Astrocyte of the spinal cord (primary cell): ENCODE measurements around the gene CDC42SE2.
"Not testable (repeated sequence)": the region's sequence is repeated elsewhere in the genome, so short reads cannot be mapped to it uniquely, and the experiment has no call there.

Source experiments
- DNase-seq: peaks from one replicate; pipeline ENCODE4 v3.0.0; 2011; ENCODE audit warnings: low read depth, low spot score
- H3K4me3 ChIP-seq: 2 replicates; pipeline ENCODE4 v1.5.1; 2011; ENCODE audit warnings: low read depth, mild to moderate bottlenecking, low read length, moderate library complexity
- in situ Hi-C: cut with HindIII; loops from 2 replicates; pipeline ENCODE4 v1.10.0; 2017; ENCODE audit warnings: low sequenced_read_pairs
- TF ChIP-seq, protein P1 (sequence below): IDR thresholded peaks from 2 replicates; pipeline ENCODE4 v1.5.1; 2012; ENCODE audit warnings: low read depth, mild to moderate bottlenecking, low read length, inconsistent platforms

CDC42SE2 gene

DNA sequence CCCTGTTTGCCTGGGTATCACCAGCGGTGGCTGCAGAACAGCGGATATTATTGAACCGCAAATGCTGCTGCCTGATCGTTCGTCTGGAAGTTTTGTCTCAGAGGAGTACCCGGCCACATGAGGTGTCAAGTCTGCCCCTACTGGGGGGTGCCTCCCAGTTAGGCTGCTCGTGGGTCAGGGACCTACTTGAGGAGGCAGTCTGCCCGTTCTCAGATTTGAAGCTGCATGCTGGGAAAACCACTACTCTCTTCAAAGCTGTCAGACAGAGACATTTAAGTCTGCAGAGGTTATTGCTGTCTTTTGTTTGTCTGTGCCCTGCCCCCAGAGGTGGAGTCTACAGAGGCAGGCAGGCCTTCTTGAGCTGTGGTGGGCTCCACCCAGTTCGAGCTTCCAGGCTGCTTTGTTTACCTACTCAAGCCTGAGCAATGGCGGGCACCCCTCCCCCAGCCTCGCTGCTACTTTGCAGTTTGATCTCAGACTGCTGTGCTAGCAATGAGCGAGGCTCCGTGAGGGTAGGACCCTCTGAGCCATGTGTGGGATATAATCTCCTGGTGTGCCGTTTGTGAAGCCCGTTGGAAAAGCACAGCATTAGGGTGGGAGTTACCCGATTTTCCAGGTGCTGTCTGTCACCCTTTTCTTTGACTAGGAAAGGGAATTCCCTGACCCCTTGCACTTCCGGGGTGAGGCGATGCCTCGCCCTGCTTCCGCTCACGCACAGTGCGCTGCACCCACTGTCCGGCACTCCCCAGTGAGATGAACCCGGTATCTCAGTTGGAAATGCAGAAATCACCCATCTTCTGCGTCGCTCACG is 73.6 kb downstream of the CDC42SE2 start:
- in situ Hi-C loops, DNase-seq, H3K4me3 ChIP-seq: not testable (repeated sequence)

DNA sequence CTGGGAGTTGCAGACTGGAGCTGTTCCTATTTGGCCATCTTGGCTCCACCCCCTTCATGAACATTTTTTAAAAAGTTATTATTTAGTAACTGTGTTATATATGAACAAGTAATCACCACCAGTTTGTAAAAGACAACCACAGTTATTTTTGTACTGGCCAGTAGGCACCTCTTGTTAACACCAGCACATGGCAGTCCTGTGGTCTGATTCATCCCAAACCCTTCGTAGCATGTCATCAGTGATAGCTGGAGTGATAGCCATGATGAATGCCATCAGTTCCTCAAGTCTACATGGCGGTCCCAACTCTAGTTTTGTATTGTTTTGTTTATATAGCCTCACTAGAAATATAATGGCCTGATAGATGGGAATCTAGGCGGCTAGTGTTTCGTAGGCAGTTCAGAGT is 74.2 kb downstream of the CDC42SE2 start:
- DNase-seq = no peak
- in situ Hi-C loops = no loop called here
- H3K4me3 ChIP-seq = no peak overlapping the region
- TF ChIP-seq, protein P1, sequence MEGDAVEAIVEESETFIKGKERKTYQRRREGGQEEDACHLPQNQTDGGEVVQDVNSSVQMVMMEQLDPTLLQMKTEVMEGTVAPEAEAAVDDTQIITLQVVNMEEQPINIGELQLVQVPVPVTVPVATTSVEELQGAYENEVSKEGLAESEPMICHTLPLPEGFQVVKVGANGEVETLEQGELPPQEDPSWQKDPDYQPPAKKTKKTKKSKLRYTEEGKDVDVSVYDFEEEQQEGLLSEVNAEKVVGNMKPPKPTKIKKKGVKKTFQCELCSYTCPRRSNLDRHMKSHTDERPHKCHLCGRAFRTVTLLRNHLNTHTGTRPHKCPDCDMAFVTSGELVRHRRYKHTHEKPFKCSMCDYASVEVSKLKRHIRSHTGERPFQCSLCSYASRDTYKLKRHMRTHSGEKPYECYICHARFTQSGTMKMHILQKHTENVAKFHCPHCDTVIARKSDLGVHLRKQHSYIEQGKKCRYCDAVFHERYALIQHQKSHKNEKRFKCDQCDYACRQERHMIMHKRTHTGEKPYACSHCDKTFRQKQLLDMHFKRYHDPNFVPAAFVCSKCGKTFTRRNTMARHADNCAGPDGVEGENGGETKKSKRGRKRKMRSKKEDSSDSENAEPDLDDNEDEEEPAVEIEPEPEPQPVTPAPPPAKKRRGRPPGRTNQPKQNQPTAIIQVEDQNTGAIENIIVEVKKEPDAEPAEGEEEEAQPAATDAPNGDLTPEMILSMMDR = no peak

- DNase-seq, H3K4me3 ChIP-seq, in situ Hi-C loops: not testable (repeated sequence)
Measured at GRCh38 chr5:131344288-131344687, 80.4 kb downstream of the CDC42SE2 start.

GRCh38 chr5:131346204-131346603 is 82.4 kb downstream of the CDC42SE2 start:
- DNase-seq, H3K4me3 ChIP-seq, in situ Hi-C loops: not testable (repeated sequence)

DNA sequence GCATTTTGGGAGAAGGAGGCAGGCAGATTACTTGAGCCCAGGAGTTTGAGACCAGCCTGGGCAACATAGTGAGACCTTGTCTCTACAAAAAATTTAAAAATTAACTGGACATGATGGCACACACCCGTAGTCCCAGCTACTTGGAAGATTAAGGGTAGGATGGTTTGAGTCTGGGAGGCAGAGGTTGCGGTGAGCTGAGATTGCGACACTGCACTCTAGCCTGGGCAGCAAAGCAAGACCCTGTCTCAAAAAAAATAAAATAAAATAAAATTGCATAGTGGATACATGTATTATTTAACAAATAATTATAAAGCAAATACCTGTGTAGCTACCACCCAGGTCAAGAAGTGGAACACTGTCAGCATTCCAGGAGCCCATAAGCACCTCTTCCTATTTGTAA is 90.1 kb downstream of the CDC42SE2 start:
- no peak overlapping the region for H3K4me3 ChIP-seq
- TF ChIP-seq, protein P1 = no peak
- in situ Hi-C loops = no loop called here
- DNase-seq = no peak

- peak; percentile 48 for DNase-seq
- TF ChIP-seq, protein P1 = no peak
- no peak overlapping the region for H3K4me3 ChIP-seq
- in situ Hi-C loops = no loop called here
Measured at GRCh38 chr5:131355971-131356528, 92.2 kb downstream of the CDC42SE2 start.

- in situ Hi-C loops = no loop called here
- no peak overlapping the region for H3K4me3 ChIP-seq
- no peak for DNase-seq
- TF ChIP-seq, protein P1 = no peak
Measured at GRCh38 chr5:131356619-131357018, 92.8 kb downstream of the CDC42SE2 start.

- no peak for DNase-seq
Measured at GRCh38 chr5:131357739-131358561, 94.1 kb downstream of the CDC42SE2 start.

More at GRCh38 chr5:131357739-131358561, 94.1 kb downstream of the CDC42SE2 start:
- in situ Hi-C loops = no loop called here
- H3K4me3 ChIP-seq = no peak overlapping the region
- TF ChIP-seq, protein P1 = no peak
